Neuronal stem cell (in vitro differentiated cells): ENCODE data around the gene BAZ1A.

Experiments used
- DNase-seq: peaks from one replicate; pipeline ENCODE4 v3.0.0-alpha.2; 2013; ENCODE audit warnings: low spot score
- H2AFZ ChIP-seq: one replicate; pipeline ENCODE4 v1.6.1; 2013; ENCODE audit warnings: mild to moderate bottlenecking, low read length, inconsistent platforms
- H2AK5ac ChIP-seq: 2 replicates; pipeline ENCODE4 v1.6.1; 2013; ENCODE audit warnings: low read depth, mild to moderate bottlenecking, inconsistent platforms, low read length, moderate library complexity, mixed read lengths
- H2BK120ac ChIP-seq: 2 replicates; pipeline ENCODE4 v1.6.1; 2013; ENCODE audit warnings: low read depth, mild to moderate bottlenecking, inconsistent platforms, low read length, moderate library complexity, mixed read lengths
- H2BK12ac ChIP-seq: one replicate; pipeline ENCODE4 v1.6.1; 2013; ENCODE audit warnings: low read length, inconsistent platforms
- H2BK15ac ChIP-seq: 2 replicates; pipeline ENCODE4 v1.6.1; 2013; ENCODE audit warnings: mild to moderate bottlenecking, low read length, inconsistent platforms, mixed read lengths
- H2BK5ac ChIP-seq: one replicate; pipeline ENCODE4 v1.6.1; 2013; ENCODE audit warnings: inconsistent platforms, mild to moderate bottlenecking, low read length, moderate library complexity
- H3K14ac ChIP-seq: one replicate; pipeline ENCODE4 v1.6.1; 2013; ENCODE audit warnings: low read length, inconsistent platforms
- H3K18ac ChIP-seq: 2 replicates; pipeline ENCODE4 v1.6.1; 2013; ENCODE audit warnings: low read length, inconsistent platforms
- H3K23ac ChIP-seq: 2 replicates; pipeline ENCODE4 v1.6.1; 2013; ENCODE audit warnings: low read depth, mild to moderate bottlenecking, mixed read lengths, low read length, inconsistent platforms; ENCODE audit not compliant: poor library complexity
- H3K27ac ChIP-seq: replicated peaks from 3 replicates; pipeline ENCODE4 v1.5.1; 2013; ENCODE audit warnings: low read length, inconsistent platforms
- H3K27me3 ChIP-seq, 3 experiments: 2 replicates each; pipeline ENCODE4 v1.6.1; 2013; ENCODE audit warnings: low read length in 3 of 3, mild to moderate bottlenecking in 2 of 3, inconsistent platforms in 1 of 3, low read depth in 1 of 3, mixed read lengths in 1 of 3, moderate library complexity in 1 of 3; ENCODE audit not compliant: control insufficient read depth in 3 of 3, insufficient read depth in 3 of 3
- H3K36me3 ChIP-seq, 2 donors: replicated peaks in 1 of 2; 2 replicates each; pipeline ENCODE4 v1.6.1; 2013; ENCODE audit warnings: low read length in 2 of 2; ENCODE audit not compliant: control insufficient read depth in 2 of 2, insufficient read depth in 2 of 2
- H3K4ac ChIP-seq: 2 replicates; pipeline ENCODE4 v1.6.1; 2013; ENCODE audit warnings: inconsistent platforms, mild to moderate bottlenecking, low read length, moderate library complexity
- H3K4me1 ChIP-seq, 2 donors: 1 replicate in 1 of 2; 2 replicates in 1 of 2; pipeline ENCODE4 v1.6.1; 2013; ENCODE audit warnings: low read length in 2 of 2, low read depth in 1 of 2; ENCODE audit not compliant: control insufficient read depth in 2 of 2, insufficient read depth in 1 of 2
- H3K4me2 ChIP-seq: one replicate; pipeline ENCODE4 v1.6.1; 2013; ENCODE audit warnings: mild to moderate bottlenecking, low read length, inconsistent platforms; ENCODE audit not compliant: insufficient read depth, poor library complexity, severe bottlenecking
- H3K4me3 ChIP-seq, 2 donors: 2 replicates each; pipeline ENCODE4 v1.5.1; 2013; ENCODE audit warnings: low read length in 2 of 2, mild to moderate bottlenecking in 2 of 2, inconsistent platforms in 1 of 2, moderate library complexity in 1 of 2
- H3K79me1 ChIP-seq: one replicate; pipeline ENCODE4 v1.6.1; 2013; ENCODE audit warnings: low read depth, mild to moderate bottlenecking, inconsistent platforms, low read length, moderate library complexity
- H3K9ac ChIP-seq: one replicate; pipeline ENCODE4 v1.6.1; 2013; ENCODE audit warnings: mild to moderate bottlenecking, low read depth, low read length, inconsistent platforms; ENCODE audit not compliant: poor library complexity
- H3K9me3 ChIP-seq, 2 donors: replicated peaks in 1 of 2; 2 replicates each; pipeline versions ENCODE3 to v1.6.1; 2013; ENCODE audit warnings: low read length in 2 of 2, mild to moderate bottlenecking in 2 of 2, inconsistent platforms in 1 of 2, low read depth in 1 of 2, mixed read lengths in 1 of 2, moderate library complexity in 1 of 2; ENCODE audit not compliant: control insufficient read depth in 2 of 2, insufficient read depth in 1 of 2
- H4K8ac ChIP-seq: one replicate; pipeline ENCODE4 v1.6.1; 2013; ENCODE audit warnings: low read depth, mild to moderate bottlenecking, inconsistent platforms, low read length, moderate library complexity
- H4K91ac ChIP-seq: one replicate; pipeline ENCODE4 v1.6.1; 2013; ENCODE audit warnings: low read length, low read depth, mild to moderate bottlenecking, inconsistent platforms; ENCODE audit not compliant: poor library complexity
- WGBS, 2 donors: extraction: QIAGEN DNeasy Blood & Tissue Kit; methylation state at CpG; one replicate each; pipeline ENCODE4 v1.1.7; 2013; ENCODE audit warnings: missing lambda C conversion rate in 2 of 2, mixed read lengths in 1 of 2; ENCODE audit not compliant: insufficient read length in 2 of 2, insufficient replicate concordance in 1 of 2; ENCODE audit errors: extremely low coverage in 2 of 2; 5-methylcytosine and 5-hydroxymethylcytosine counted together

The BAZ1A gene

GRCh38 chr14:34778744-34779143 lies 96.4 kb downstream of the BAZ1A start:
- no peak for DNase-seq
- H2BK5ac ChIP-seq = no peak overlapping the region
- no peak overlapping the region for H2AFZ ChIP-seq
- no peak overlapping the region for H3K4me3 ChIP-seq
- H4K91ac ChIP-seq = no peak overlapping the region
- peaks cover 4 to 94% of the 10 kb centered on the region in 2 donors for H3K36me3 ChIP-seq
- no peak overlapping the region for H3K23ac ChIP-seq
- WGBS, 2 donors = no CpG with 5 or more reads among the region's 3 CpGs
- H3K18ac ChIP-seq = no peak overlapping the region
- H3K79me1 ChIP-seq = no peaks in the 10 kb centered on the region
- H3K27me3 ChIP-seq = no peaks in the 10 kb centered on the region
- no peak overlapping the region for H3K4ac ChIP-seq
- H2BK12ac ChIP-seq = no peak overlapping the region
- no peak overlapping the region for H3K4me2 ChIP-seq
- no peak overlapping the region for H4K8ac ChIP-seq
- no peaks in the 10 kb centered on the region for H3K4me1 ChIP-seq
- H2AK5ac ChIP-seq = no peak overlapping the region
- H3K9ac ChIP-seq = no peak overlapping the region
- peaks cover 0 to 2% of the 10 kb centered on the region in 2 donors for H3K9me3 ChIP-seq
- H3K14ac ChIP-seq = no peak overlapping the region
- no peak overlapping the region for H3K27ac ChIP-seq
- H2BK15ac ChIP-seq = no peak overlapping the region
- no peak overlapping the region for H2BK120ac ChIP-seq

GRCh38 chr14:34776611-34777010 lies 98.5 kb downstream of the BAZ1A start:
- peaks cover 0 to 2% of the 10 kb centered on the region in 2 donors for H3K9me3 ChIP-seq
- no peak overlapping the region for H4K91ac ChIP-seq
- H3K27me3 ChIP-seq = no peaks in the 10 kb centered on the region
- H2AK5ac ChIP-seq = no peak overlapping the region
- H3K23ac ChIP-seq = no peak overlapping the region
- H3K4ac ChIP-seq = no peak overlapping the region
- no peak overlapping the region for H2BK15ac ChIP-seq
- H3K4me1 ChIP-seq = no peaks in the 10 kb centered on the region
- H2BK5ac ChIP-seq = no peak overlapping the region
- peaks cover 4 to 92% of the 10 kb centered on the region in 2 donors for H3K36me3 ChIP-seq
- no peak overlapping the region for H3K9ac ChIP-seq
- H3K4me2 ChIP-seq = no peak overlapping the region
- H2AFZ ChIP-seq = no peak overlapping the region
- H2BK12ac ChIP-seq = no peak overlapping the region
- no peak overlapping the region for H4K8ac ChIP-seq
- no peak overlapping the region for H3K4me3 ChIP-seq
- no peak overlapping the region for H3K18ac ChIP-seq
- H3K14ac ChIP-seq = no peak overlapping the region
- no peak for DNase-seq
- no peaks in the 10 kb centered on the region for H3K79me1 ChIP-seq
- no peak overlapping the region for H3K27ac ChIP-seq
- no peak overlapping the region for H2BK120ac ChIP-seq
- WGBS, 2 donors = no CpG with 5 or more reads among the region's 1 CpG

GRCh38 chr14:34775922-34776321 lies 99.2 kb downstream of the BAZ1A start:
- Histone ChIP-seq H3K4ac (no peak overlapping the region), H3K36me3 (peaks cover 4 to 92% of the 10 kb centered on the region in 2 donors), H2BK5ac (no peak overlapping the region), H4K91ac (no peak overlapping the region), H2BK15ac (no peak overlapping the region), H3K9ac (no peak overlapping the region), H3K4me1 (no peaks in the 10 kb centered on the region), H3K9me3 (peaks cover 0 to 2% of the 10 kb centered on the region in 2 donors), H4K8ac (no peak overlapping the region), H3K27me3 (no peaks in the 10 kb centered on the region), H3K4me3 (no peak overlapping the region), H2BK120ac (no peak overlapping the region), H2AFZ (no peak overlapping the region), H3K23ac (no peak overlapping the region), H3K18ac (no peak overlapping the region), H2BK12ac (no peak overlapping the region), H3K14ac (no peak overlapping the region), H3K4me2 (no peak overlapping the region), H2AK5ac (no peak overlapping the region), H3K79me1 (no peaks in the 10 kb centered on the region), H3K27ac (no peak overlapping the region)
- DNase-seq = no peak
- WGBS, 2 donors = no CpG with 5 or more reads among the region's 4 CpGs

GRCh38 chr14:34775342-34775741 lies 99.8 kb downstream of the BAZ1A start:
- no peaks in the 10 kb centered on the region for H3K27me3 ChIP-seq
- no peak overlapping the region for H3K9ac ChIP-seq
- H3K36me3 ChIP-seq = peaks cover 4 to 92% of the 10 kb centered on the region in 2 donors
- H3K79me1 ChIP-seq = no peaks in the 10 kb centered on the region
- H4K8ac ChIP-seq = no peak overlapping the region
- H2BK5ac ChIP-seq = no peak overlapping the region
- no peak overlapping the region for H3K4me2 ChIP-seq
- no peak overlapping the region for H2BK15ac ChIP-seq
- WGBS, 2 donors = no CpG with 5 or more reads among the region's 2 CpGs
- no peaks in the 10 kb centered on the region for H3K4me1 ChIP-seq
- no peak overlapping the region for H3K4me3 ChIP-seq
- no peak overlapping the region for H3K4ac ChIP-seq
- no peak overlapping the region for H2AFZ ChIP-seq
- no peak overlapping the region for H3K27ac ChIP-seq
- H3K23ac ChIP-seq = no peak overlapping the region
- H3K14ac ChIP-seq = no peak overlapping the region
- no peak overlapping the region for H4K91ac ChIP-seq
- no peak overlapping the region for H2AK5ac ChIP-seq
- no peak for DNase-seq
- H2BK12ac ChIP-seq = no peak overlapping the region
- H3K18ac ChIP-seq = no peak overlapping the region
- no peak overlapping the region for H2BK120ac ChIP-seq
- H3K9me3 ChIP-seq = peaks cover 0 to 2% of the 10 kb centered on the region in 2 donors
